A673 (cell line): ENCODE measurements around the gene LENG1.

Experiments
- CTCF ChIP-seq: fragments of 300-800, 200-600 bp; sonication (generic); conservative IDR thresholded peaks from 2 replicates; pipeline ENCODE4 v1.5.1; 2017; ENCODE audit warnings: low read depth, mild to moderate bottlenecking, antibody characterized with exemption, low read length, moderate library complexity, mixed read lengths
- EZH2 ChIP-seq: fragments of 200-600 bp; sonication (generic); IDR thresholded peaks from 2 replicates; pipeline ENCODE4 v1.6.1; 2017; ENCODE audit warnings: borderline replicate concordance, low read depth, mild to moderate bottlenecking, mixed read lengths, antibody characterized with exemption, low read length; ENCODE audit not compliant: poor library complexity, severe bottlenecking

GRCh38 chr19:54133312-54133956, 26.1 kb downstream of the LENG1 start:
- TF ChIP-seq CTCF (no peak), EZH2 (no peak)
